Neural progenitor cell (in vitro differentiated cells): ENCODE data around the gene RNGTT.

Source experiments
- EZH2 ChIP-seq: fragments of 200-600 bp; sonication (generic); IDR thresholded peaks from 2 replicates; pipeline ENCODE4 v1.6.1; 2017; ENCODE audit warnings: antibody characterized with exemption, mild to moderate bottlenecking, moderate library complexity
- EZH2phosphoT487 ChIP-seq: fragments of 200-600 bp; sonication (generic); IDR thresholded peaks from 2 replicates; pipeline ENCODE4 v1.6.1; 2017; ENCODE audit warnings: antibody characterized with exemption
- TF ChIP-seq, protein P1 (sequence below): fragments of 200-600 bp; sonication (generic); IDR thresholded peaks from 2 replicates; pipeline ENCODE4 v1.5.1; 2017; ENCODE audit warnings: antibody characterized with exemption, mild to moderate bottlenecking

DNA sequence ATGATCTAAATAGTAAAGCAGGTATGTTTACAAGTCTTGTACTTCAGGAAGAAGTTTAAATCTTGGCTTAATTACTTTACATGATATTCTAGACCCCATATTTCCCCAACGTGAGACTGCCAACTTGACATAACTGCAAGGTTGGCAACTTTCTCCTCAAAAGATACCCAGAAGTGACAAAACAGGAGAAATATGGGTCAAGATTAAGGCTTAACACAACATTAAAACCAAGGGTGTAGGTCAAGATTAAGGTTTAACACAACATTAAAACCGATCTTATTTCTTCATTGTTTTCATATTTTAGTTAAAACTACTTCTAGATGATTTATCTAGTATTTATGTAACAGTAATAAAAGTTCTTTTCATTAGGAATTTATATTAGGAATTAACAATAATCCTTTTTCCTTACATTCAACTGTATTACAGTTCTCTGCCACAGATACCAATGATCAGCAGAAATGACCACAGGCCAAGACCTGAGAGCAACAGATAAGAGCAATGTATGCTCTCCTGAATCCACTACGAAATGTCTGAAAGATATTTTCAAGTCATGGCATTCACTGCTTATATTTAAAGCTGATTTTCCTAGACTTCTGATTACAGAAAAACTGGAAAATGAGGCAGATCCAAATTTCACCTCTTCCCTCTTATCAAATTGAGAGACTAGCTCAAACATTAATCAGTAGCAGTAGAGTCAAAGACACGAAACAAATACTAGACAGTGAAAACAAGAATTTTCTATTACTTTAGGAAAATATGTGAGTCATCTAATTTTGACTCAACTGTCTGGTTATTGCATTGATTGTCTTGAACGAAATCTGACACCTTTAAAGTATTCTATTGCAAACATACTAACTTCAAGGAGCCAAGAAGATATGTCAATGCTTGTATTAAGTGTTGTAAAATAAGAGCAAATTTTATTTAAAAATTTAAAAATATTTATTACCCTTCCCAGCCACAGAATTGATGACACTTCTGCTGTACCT, 72.3 kb downstream of the RNGTT start:
- TF ChIP-seq, protein P1, sequence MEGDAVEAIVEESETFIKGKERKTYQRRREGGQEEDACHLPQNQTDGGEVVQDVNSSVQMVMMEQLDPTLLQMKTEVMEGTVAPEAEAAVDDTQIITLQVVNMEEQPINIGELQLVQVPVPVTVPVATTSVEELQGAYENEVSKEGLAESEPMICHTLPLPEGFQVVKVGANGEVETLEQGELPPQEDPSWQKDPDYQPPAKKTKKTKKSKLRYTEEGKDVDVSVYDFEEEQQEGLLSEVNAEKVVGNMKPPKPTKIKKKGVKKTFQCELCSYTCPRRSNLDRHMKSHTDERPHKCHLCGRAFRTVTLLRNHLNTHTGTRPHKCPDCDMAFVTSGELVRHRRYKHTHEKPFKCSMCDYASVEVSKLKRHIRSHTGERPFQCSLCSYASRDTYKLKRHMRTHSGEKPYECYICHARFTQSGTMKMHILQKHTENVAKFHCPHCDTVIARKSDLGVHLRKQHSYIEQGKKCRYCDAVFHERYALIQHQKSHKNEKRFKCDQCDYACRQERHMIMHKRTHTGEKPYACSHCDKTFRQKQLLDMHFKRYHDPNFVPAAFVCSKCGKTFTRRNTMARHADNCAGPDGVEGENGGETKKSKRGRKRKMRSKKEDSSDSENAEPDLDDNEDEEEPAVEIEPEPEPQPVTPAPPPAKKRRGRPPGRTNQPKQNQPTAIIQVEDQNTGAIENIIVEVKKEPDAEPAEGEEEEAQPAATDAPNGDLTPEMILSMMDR: no peak
- TF ChIP-seq EZH2phosphoT487 (no peak), EZH2 (no peak)
